Hematopoietic multipotent progenitor cell treated with erythropoietin and hydrocortisone succinate and interleukin-3 and kit ligand, for 6 days (in vitro differentiated cells): ENCODE measurements around the gene SIGLEC15.
"Not testable (repeated sequence)": the region's sequence is repeated elsewhere in the genome, so short reads cannot be mapped to it uniquely, and the experiment has no call there.

ENCODE experiments used
- DNase-seq: peaks from one replicate; pipeline ENCODE4 v3.0.0-alpha.2; 2015

The SIGLEC15 gene

GRCh38 chr18:45844938-45845337 lies 19.5 kb downstream of the SIGLEC15 start:
- no peak for DNase-seq

GRCh38 chr18:45845410-45845809 lies 19.9 kb downstream of the SIGLEC15 start:
- DNase-seq, result no peak

GRCh38 chr18:45847119-45847518 lies 21.6 kb downstream of the SIGLEC15 start:
- no peak for DNase-seq

- DNase-seq, result not testable (repeated sequence)
Measured at GRCh38 chr18:45848643-45849042, 23.2 kb downstream of the SIGLEC15 start.

GRCh38 chr18:45849529-45849928 lies 24.1 kb downstream of the SIGLEC15 start:
- no peak for DNase-seq

GRCh38 chr18:45850021-45850420 lies 24.5 kb downstream of the SIGLEC15 start:
- peak; percentile 27 for DNase-seq

GRCh38 chr18:45851161-45851925 lies 25.9 kb downstream of the SIGLEC15 start:
- DNase-seq, result no peak

GRCh38 chr18:45852631-45853030 lies 27.2 kb downstream of the SIGLEC15 start:
- DNase-seq, result peak; percentile 29

- DNase-seq, result no peak
Measured at GRCh38 chr18:45854036-45854586, 28.6 kb downstream of the SIGLEC15 start.

GRCh38 chr18:45856531-45856930 lies 31.1 kb downstream of the SIGLEC15 start:
- no peak for DNase-seq

GRCh38 chr18:45859334-45859733 lies 33.9 kb downstream of the SIGLEC15 start:
- no peak for DNase-seq

GRCh38 chr18:45860492-45860891 lies 35.0 kb downstream of the SIGLEC15 start:
- no peak for DNase-seq

GRCh38 chr18:45860971-45861370 lies 35.5 kb downstream of the SIGLEC15 start:
- no peak for DNase-seq

- no peak for DNase-seq
Measured at GRCh38 chr18:45861926-45862325, 36.5 kb downstream of the SIGLEC15 start.

GRCh38 chr18:45863469-45863868 lies 38.0 kb downstream of the SIGLEC15 start:
- DNase-seq, result no peak

- no peak for DNase-seq
Measured at GRCh38 chr18:45864081-45864480, 38.6 kb downstream of the SIGLEC15 start.

GRCh38 chr18:45865466-45865865 lies 40.0 kb downstream of the SIGLEC15 start:
- no peak for DNase-seq

GRCh38 chr18:45870419-45870818 lies 44.9 kb downstream of the SIGLEC15 start:
- no peak for DNase-seq

GRCh38 chr18:45871431-45872084 lies 46.1 kb downstream of the SIGLEC15 start:
- no peak for DNase-seq

GRCh38 chr18:45874491-45875184 lies 49.2 kb downstream of the SIGLEC15 start:
- DNase-seq, result peak; percentile 60

GRCh38 chr18:45876161-45876560 lies 50.7 kb downstream of the SIGLEC15 start:
- DNase-seq, result no peak

GRCh38 chr18:45877403-45877802 lies 51.9 kb downstream of the SIGLEC15 start:
- no peak for DNase-seq
